GM18951 (cell line): ENCODE results near the gene SMARCA2.

Experiments
- POLR2A ChIP-seq: IDR thresholded peaks from 4 replicates; pipeline ENCODE4 v1.6.1; 2011; ENCODE audit warnings: mild to moderate bottlenecking; ENCODE audit not compliant: insufficient read length, insufficient read depth; ENCODE audit errors: extremely low read depth
- in situ Hi-C: fragments of 300-500 bp; cut with MboI; formaldehyde crosslinking; loops from one replicate; pipeline ENCODE4 v1.12.0; 2022; ENCODE audit warnings: low sequenced_read_pairs, mixed read lengths, inconsistent platforms; ENCODE audit not compliant: unreplicated experiment

The SMARCA2 gene

GRCh38 chr9:2019723-2020122 is 4.6 kb downstream of the SMARCA2 start:
- in situ Hi-C loops = no loop called here
- TF ChIP-seq POLR2A = no peak

GRCh38 chr9:2021731-2022130 is 6.6 kb downstream of the SMARCA2 start:
- in situ Hi-C loops = no loop called here
- TF ChIP-seq POLR2A = no peak

- in situ Hi-C loops = no loop called here
These were observed 7.4 kb downstream of the SMARCA2 start for GRCh38 chr9:2022560-2022959.

GRCh38 chr9:2023042-2023441 is 7.9 kb downstream of the SMARCA2 start:
- in situ Hi-C loops = no loop called here
- TF ChIP-seq POLR2A = no peak

More at GRCh38 chr9:2022560-2022959, 7.4 kb downstream of the SMARCA2 start:
- TF ChIP-seq POLR2A = no peak

GRCh38 chr9:2023532-2023931 is 8.4 kb downstream of the SMARCA2 start:
- in situ Hi-C loops = no loop called here
- no peak for TF ChIP-seq POLR2A

- in situ Hi-C loops = no loop called here
- TF ChIP-seq POLR2A = no peak
These were observed 10.0 kb downstream of the SMARCA2 start for GRCh38 chr9:2024888-2025782.

- in situ Hi-C loops = no loop called here
- TF ChIP-seq POLR2A = no peak
These were observed 11.3 kb downstream of the SMARCA2 start for GRCh38 chr9:2026220-2026997.

- in situ Hi-C loops = no loop called here
These were observed 12.5 kb downstream of the SMARCA2 start for GRCh38 chr9:2027543-2028160.

GRCh38 chr9:2028888-2029287 is 13.7 kb downstream of the SMARCA2 start:
- no peak for TF ChIP-seq POLR2A
- in situ Hi-C loops = no loop called here

More at GRCh38 chr9:2027543-2028160, 12.5 kb downstream of the SMARCA2 start:
- no peak for TF ChIP-seq POLR2A

- in situ Hi-C loops = no loop called here
- TF ChIP-seq POLR2A = no peak
These were observed 14.6 kb downstream of the SMARCA2 start for GRCh38 chr9:2029666-2030170.

GRCh38 chr9:2032234-2032633 is 17.1 kb downstream of the SMARCA2 start:
- TF ChIP-seq POLR2A = no peak
- in situ Hi-C loops = no loop called here

GRCh38 chr9:2036844-2037243 is 21.7 kb downstream of the SMARCA2 start:
- in situ Hi-C loops = no loop called here
- no peak for TF ChIP-seq POLR2A

- TF ChIP-seq POLR2A = no peak
- in situ Hi-C loops = no loop called here
These were observed 24.4 kb downstream of the SMARCA2 start for GRCh38 chr9:2039294-2040180.

GRCh38 chr9:2040828-2041227 is 25.7 kb downstream of the SMARCA2 start:
- in situ Hi-C loops = no loop called here
- TF ChIP-seq POLR2A = no peak
